Measurements from ENCODE around the gene AVEN.

DNA sequence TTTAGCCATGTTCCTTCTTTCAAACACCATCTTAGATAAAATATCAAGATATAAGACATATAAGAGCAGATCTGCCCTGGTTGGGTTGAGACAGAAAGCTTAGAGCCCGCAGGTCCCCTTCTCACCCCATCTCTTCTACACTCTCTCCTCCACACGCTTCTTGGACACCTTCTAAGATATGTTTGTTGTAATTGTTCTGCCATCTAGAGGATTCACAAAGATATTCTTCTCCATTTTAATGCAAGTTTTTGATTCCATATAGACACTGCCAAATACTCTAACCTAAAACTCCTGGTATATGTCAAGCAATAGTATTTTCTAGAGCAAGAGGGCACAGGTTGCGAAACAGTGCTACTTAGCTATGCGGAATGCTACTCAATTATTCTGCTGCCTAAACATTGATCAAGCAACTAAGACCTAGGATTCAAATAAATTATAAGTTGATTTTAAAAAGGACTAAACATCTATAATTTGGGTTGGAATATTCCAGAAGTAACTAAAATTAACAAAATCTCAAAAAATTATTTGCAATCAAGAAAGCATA lies 63.9 kb downstream of the AVEN start:
- TF ChIP-seq BHLHE40 (IDR thresholded peaks at IDR 0.05; ENCODE audit: low read depth, low read length), result no peak
- TF ChIP-seq CTCF (conservative IDR thresholded peaks at IDR 0.05; ENCODE audit: low read depth, low read length), result peak; percentile 21
- TF ChIP-seq RFX5 (IDR thresholded peaks at IDR 0.05; ENCODE audit: low read depth, low read length), result no peak
- no peak for TF ChIP-seq FOS (IDR thresholded peaks at IDR 0.05; ENCODE audit: low read depth, low read length)
- TF ChIP-seq SMC3 (IDR thresholded peaks at IDR 0.05; ENCODE audit: low read depth, low read length), result no peak
- no peak for TF ChIP-seq POLR2A (IDR thresholded peaks at IDR 0.05; ENCODE audit: low read depth, low read length)
- no peak for TF ChIP-seq USF2 (IDR thresholded peaks at IDR 0.05; ENCODE audit: low read depth, low read length)
- TF ChIP-seq RCOR1 (IDR thresholded peaks at IDR 0.05; ENCODE audit: insufficient replicate concordance, low read length), result no peak
- no peak for TF ChIP-seq CHD1 (IDR thresholded peaks at IDR 0.05; ENCODE audit: low read depth, low read length)
- TF ChIP-seq NFE2L2 (IDR thresholded peaks at IDR 0.05; ENCODE audit: low read depth, low read length), result no peak

Measured in IMR-90 (cell line).